GM21367 (cell line): ENCODE data around the gene PARD3B.

ENCODE experiments used
- ATAC-seq: cut with Tn5 transposase; IDR thresholded peaks from one replicate; pipeline ENCODE4 v1.9.1; 2021; ENCODE audit not compliant: unreplicated experiment

The PARD3B gene

GRCh38 chr2:205568620-205569019, 1023.3 kb downstream of the PARD3B start:
- ATAC-seq = no peak

GRCh38 chr2:205570648-205571047, 1025.4 kb downstream of the PARD3B start:
- ATAC-seq = no peak

- ATAC-seq = no peak
These were observed 1026.2 kb downstream of the PARD3B start for GRCh38 chr2:205571360-205571959.

- no peak for ATAC-seq
These were observed 1028.7 kb downstream of the PARD3B start for GRCh38 chr2:205574001-205574400.

GRCh38 chr2:205579335-205579734, 1034.1 kb downstream of the PARD3B start:
- ATAC-seq = no peak

GRCh38 chr2:205580212-205580987, 1035.1 kb downstream of the PARD3B start:
- ATAC-seq = no peak

GRCh38 chr2:205582366-205582765, 1037.1 kb downstream of the PARD3B start:
- no peak for ATAC-seq

GRCh38 chr2:205585449-205586383, 1040.4 kb downstream of the PARD3B start:
- ATAC-seq = no peak

- ATAC-seq = no peak
These were observed 1041.4 kb downstream of the PARD3B start for GRCh38 chr2:205586626-205587025.

GRCh38 chr2:205589479-205589878, 1044.2 kb downstream of the PARD3B start:
- no peak for ATAC-seq

- ATAC-seq = no peak
These were observed 1045.5 kb downstream of the PARD3B start for GRCh38 chr2:205590759-205591158.

GRCh38 chr2:205593891-205594290, 1048.6 kb downstream of the PARD3B start:
- no peak for ATAC-seq

GRCh38 chr2:205596581-205596980, 1051.3 kb downstream of the PARD3B start:
- no peak for ATAC-seq

- no peak for ATAC-seq
These were observed 1060.5 kb downstream of the PARD3B start for GRCh38 chr2:205605638-205606304.

- no peak for ATAC-seq
These were observed 1061.9 kb downstream of the PARD3B start for GRCh38 chr2:205607146-205607545.

- ATAC-seq = no peak
These were observed 1063.8 kb downstream of the PARD3B start for GRCh38 chr2:205609113-205609512.

- ATAC-seq = no peak
These were observed 1065.2 kb downstream of the PARD3B start for GRCh38 chr2:205610437-205610836.

- ATAC-seq = no peak
These were observed 1067.4 kb downstream of the PARD3B start for GRCh38 chr2:205612636-205613035.

- no peak for ATAC-seq
These were observed 1068.8 kb downstream of the PARD3B start for GRCh38 chr2:205613970-205614559.

GRCh38 chr2:205614965-205615364, 1069.7 kb downstream of the PARD3B start:
- no peak for ATAC-seq

- ATAC-seq = no peak
These were observed 1072.6 kb downstream of the PARD3B start for GRCh38 chr2:205617905-205618304.
